ENCODE results near the gene NFKBIE. TPM values are rescaled to one million over a fixed set of nuclear protein-coding genes. Genes with fewer than 3 reads are reported as not detected.

The NFKBIE gene
- total and polyA plus RNA-seq, 9 of the 15 experiments (the other 6 are each of a cell fraction or from before 2014, with no cell fraction given) = 2.1 to 16.4 (median 11.7) TPM

- 2% methylated on average over 52 of the region's 52 CpGs for WGBS (ENCODE audit: insufficient coverage, low coverage, missing lambda C conversion rate)
- no TSS peak for BruUV-seq (replicated peaks)
- DNase-seq (ENCODE audit: extremely low read depth in 1 of 4, low spot score in 3 of 4) = peak; percentile 92 to 96 (median 94)
- ChIA-PET POLR2A (interaction anchor here (0.6 to 11.9 kb wide), 20 partner anchors 9 to 569 kb away, joined by 3 to 116 read pairs (median 4); no protein-coding TSS in a partner anchor), CTCF (ENCODE audit: low intra/inter-chr PET ratio) (interaction anchor here (0.7 kb wide), 1 partner anchor 157 kb away, joined by 3 read pairs; no protein-coding TSS in a partner anchor)
- no peaks in the 10 kb centered on the region for H3K9me1 ChIP-seq (ENCODE audit: control insufficient read depth, insufficient read depth, low read length)
- in situ Hi-C loops (cut with MboI) = no loop called here
- H3K27me3 ChIP-seq (ENCODE audit: control insufficient read depth in 2 of 2, insufficient read depth in 2 of 2, low read length in 2 of 2) = peaks cover 10 to 14% of the 10 kb centered on the region in 2 experiments; a peak in 4 of 5 replicates
- peak within 1 kb of the TSS; percentile 91 for H3K4me2 ChIP-seq (ENCODE audit: insufficient read depth, low read length)
- peak within 1 kb of the TSS; percentile 73 for H3K27ac ChIP-seq (ENCODE audit: extremely low read depth, low read depth, low read length)
- H3K9ac ChIP-seq (ENCODE audit: insufficient read depth in 1 of 2, low read depth in 2 of 2, low read length in 2 of 2) = peak within 1 kb of the TSS; percentile 89 to 94
- H3K9me3 ChIP-seq (replicated peaks; ENCODE audit: control insufficient read depth, insufficient read depth, low read depth, low read length) = no peaks in the 10 kb centered on the region
- H4K20me1 ChIP-seq (replicated peaks; ENCODE audit: control insufficient read depth, insufficient read depth, low read length) = no peaks in the 10 kb centered on the region
- H3K4me3 ChIP-seq = peak within 1 kb of the TSS; percentile 92
- FAIRE-seq = peak; percentile 85
- peak within 1 kb of the TSS; percentile 92 for H2AFZ ChIP-seq (ENCODE audit: low read depth, low read length)
- intact Hi-C loops (cut with micrococcal nuclease) = no loop called here
- peaks cover 5 to 6% of the 10 kb centered on the region in 2 experiments; a peak in 3 of 5 replicates for H3K4me1 ChIP-seq (replicated peaks in 1 of 2; ENCODE audit: control insufficient read depth in 2 of 2, insufficient read depth in 2 of 2, low read length in 2 of 2)
- peak; percentile 99 for ATAC-seq
- H3K79me2 ChIP-seq (ENCODE audit: control insufficient read depth, insufficient read depth, low read length) = peaks cover 15% of the 10 kb centered on the region
- peaks cover 36% of the 10 kb centered on the region for H3K36me3 ChIP-seq (ENCODE audit: control insufficient read depth, insufficient read depth, low read length)
- TF ChIP-seq, protein P1, sequence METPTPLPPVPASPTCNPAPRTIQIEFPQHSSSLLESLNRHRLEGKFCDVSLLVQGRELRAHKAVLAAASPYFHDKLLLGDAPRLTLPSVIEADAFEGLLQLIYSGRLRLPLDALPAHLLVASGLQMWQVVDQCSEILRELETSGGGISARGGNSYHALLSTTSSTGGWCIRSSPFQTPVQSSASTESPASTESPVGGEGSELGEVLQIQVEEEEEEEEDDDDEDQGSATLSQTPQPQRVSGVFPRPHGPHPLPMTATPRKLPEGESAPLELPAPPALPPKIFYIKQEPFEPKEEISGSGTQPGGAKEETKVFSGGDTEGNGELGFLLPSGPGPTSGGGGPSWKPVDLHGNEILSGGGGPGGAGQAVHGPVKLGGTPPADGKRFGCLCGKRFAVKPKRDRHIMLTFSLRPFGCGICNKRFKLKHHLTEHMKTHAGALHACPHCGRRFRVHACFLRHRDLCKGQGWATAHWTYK (CRISPR knock-in tag; IDR thresholded peaks at IDR 0.05) = peak; percentile 92
- TF ChIP-seq DPF2 (IDR thresholded peaks at IDR 0.05) (peak; percentile 42), NCOA2 (IDR thresholded peaks at IDR 0.05; ENCODE audit: partially characterized antibody in 2 of 2) (no peak), RAD51 (IDR thresholded peaks at IDR 0.05; ENCODE audit: borderline replicate concordance, low read depth) (peak; percentile 15; the same call in 1 of the 2 replicates), PTRF (tag; IDR thresholded peaks at IDR 0.05) (no peak), JUNB (CRISPR knock-in tag; conservative IDR thresholded peaks at IDR 0.05) (0 out of 2 replicates have a peak, but pooled peaks have one; percentile 15), ATF3 (IDR thresholded peaks at IDR 0.05) (no peak), ATF3 (CRISPR knock-in tag; conservative IDR thresholded peaks at IDR 0.05) (0 out of 2 replicates have a peak, but pooled peaks have one; percentile 65), LCOR (CRISPR knock-in tag; IDR thresholded peaks at IDR 0.05) (peak; percentile 97), ZNF41 (CRISPR knock-in tag; conservative IDR thresholded peaks at IDR 0.05) (no peak; the same call in 1 of the 2 replicates), NBN (IDR thresholded peaks at IDR 0.05; ENCODE audit: low read depth) (peak; percentile 95), SMAD1 (IDR thresholded peaks at IDR 0.05; ENCODE audit: low read depth, low read length, partially characterized antibody) (peak; percentile 83)
- TF ChIP-seq, protein P2, sequence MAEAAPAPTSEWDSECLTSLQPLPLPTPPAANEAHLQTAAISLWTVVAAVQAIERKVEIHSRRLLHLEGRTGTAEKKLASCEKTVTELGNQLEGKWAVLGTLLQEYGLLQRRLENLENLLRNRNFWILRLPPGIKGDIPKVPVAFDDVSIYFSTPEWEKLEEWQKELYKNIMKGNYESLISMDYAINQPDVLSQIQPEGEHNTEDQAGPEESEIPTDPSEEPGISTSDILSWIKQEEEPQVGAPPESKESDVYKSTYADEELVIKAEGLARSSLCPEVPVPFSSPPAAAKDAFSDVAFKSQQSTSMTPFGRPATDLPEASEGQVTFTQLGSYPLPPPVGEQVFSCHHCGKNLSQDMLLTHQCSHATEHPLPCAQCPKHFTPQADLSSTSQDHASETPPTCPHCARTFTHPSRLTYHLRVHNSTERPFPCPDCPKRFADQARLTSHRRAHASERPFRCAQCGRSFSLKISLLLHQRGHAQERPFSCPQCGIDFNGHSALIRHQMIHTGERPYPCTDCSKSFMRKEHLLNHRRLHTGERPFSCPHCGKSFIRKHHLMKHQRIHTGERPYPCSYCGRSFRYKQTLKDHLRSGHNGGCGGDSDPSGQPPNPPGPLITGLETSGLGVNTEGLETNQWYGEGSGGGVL (CRISPR knock-in tag; IDR thresholded peaks at IDR 0.05) = no peak
- TF ChIP-seq, protein P3, sequence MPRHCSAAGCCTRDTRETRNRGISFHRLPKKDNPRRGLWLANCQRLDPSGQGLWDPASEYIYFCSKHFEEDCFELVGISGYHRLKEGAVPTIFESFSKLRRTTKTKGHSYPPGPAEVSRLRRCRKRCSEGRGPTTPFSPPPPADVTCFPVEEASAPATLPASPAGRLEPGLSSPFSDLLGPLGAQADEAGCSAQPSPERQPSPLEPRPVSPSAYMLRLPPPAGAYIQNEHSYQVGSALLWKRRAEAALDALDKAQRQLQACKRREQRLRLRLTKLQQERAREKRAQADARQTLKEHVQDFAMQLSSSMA (CRISPR knock-in tag; IDR thresholded peaks at IDR 0.05) = peak; percentile 89
- TF ChIP-seq, protein P4, sequence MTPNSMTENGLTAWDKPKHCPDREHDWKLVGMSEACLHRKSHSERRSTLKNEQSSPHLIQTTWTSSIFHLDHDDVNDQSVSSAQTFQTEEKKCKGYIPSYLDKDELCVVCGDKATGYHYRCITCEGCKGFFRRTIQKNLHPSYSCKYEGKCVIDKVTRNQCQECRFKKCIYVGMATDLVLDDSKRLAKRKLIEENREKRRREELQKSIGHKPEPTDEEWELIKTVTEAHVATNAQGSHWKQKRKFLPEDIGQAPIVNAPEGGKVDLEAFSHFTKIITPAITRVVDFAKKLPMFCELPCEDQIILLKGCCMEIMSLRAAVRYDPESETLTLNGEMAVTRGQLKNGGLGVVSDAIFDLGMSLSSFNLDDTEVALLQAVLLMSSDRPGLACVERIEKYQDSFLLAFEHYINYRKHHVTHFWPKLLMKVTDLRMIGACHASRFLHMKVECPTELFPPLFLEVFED (CRISPR knock-in tag; conservative IDR thresholded peaks at IDR 0.05) = no peak
Measured at GRCh38 chr6:44312901-44313788, 47.8 kb upstream of the NFKBIE start, which contains the start of gene AARS2. TSS of gene AARS2 (minus strand) at chr6:44313347. CDS start at chr6:44313323, 24 bp downstream.
